GM12875 (cell line): Measurements from ENCODE around the gene DSCAML1.

ENCODE experiments used
- H3K4me3 ChIP-seq: one replicate; pipeline ENCODE4 v1.5.1; 2011; ENCODE audit warnings: low read depth, low read length, control low read depth
- TF ChIP-seq, protein P1 (sequence below): IDR thresholded peaks from 2 replicates; pipeline ENCODE4 v1.5.1; 2011; ENCODE audit warnings: low read depth, mild to moderate bottlenecking, control low read depth, inconsistent platforms, low read length, moderate library complexity, borderline replicate concordance; ENCODE audit not compliant: insufficient read depth

The DSCAML1 gene

GRCh38 chr11:117796872-117797529, at the start of gene DSCAML1:
Gene DSCAML1, minus strand, starts transcription at chr11:117797216. Its CDS starts 137 bp downstream, at chr11:117797079.
- TF ChIP-seq, protein P1, sequence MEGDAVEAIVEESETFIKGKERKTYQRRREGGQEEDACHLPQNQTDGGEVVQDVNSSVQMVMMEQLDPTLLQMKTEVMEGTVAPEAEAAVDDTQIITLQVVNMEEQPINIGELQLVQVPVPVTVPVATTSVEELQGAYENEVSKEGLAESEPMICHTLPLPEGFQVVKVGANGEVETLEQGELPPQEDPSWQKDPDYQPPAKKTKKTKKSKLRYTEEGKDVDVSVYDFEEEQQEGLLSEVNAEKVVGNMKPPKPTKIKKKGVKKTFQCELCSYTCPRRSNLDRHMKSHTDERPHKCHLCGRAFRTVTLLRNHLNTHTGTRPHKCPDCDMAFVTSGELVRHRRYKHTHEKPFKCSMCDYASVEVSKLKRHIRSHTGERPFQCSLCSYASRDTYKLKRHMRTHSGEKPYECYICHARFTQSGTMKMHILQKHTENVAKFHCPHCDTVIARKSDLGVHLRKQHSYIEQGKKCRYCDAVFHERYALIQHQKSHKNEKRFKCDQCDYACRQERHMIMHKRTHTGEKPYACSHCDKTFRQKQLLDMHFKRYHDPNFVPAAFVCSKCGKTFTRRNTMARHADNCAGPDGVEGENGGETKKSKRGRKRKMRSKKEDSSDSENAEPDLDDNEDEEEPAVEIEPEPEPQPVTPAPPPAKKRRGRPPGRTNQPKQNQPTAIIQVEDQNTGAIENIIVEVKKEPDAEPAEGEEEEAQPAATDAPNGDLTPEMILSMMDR: no peak
- H3K4me3 ChIP-seq: no peak within 1 kb of the TSS

DNA sequence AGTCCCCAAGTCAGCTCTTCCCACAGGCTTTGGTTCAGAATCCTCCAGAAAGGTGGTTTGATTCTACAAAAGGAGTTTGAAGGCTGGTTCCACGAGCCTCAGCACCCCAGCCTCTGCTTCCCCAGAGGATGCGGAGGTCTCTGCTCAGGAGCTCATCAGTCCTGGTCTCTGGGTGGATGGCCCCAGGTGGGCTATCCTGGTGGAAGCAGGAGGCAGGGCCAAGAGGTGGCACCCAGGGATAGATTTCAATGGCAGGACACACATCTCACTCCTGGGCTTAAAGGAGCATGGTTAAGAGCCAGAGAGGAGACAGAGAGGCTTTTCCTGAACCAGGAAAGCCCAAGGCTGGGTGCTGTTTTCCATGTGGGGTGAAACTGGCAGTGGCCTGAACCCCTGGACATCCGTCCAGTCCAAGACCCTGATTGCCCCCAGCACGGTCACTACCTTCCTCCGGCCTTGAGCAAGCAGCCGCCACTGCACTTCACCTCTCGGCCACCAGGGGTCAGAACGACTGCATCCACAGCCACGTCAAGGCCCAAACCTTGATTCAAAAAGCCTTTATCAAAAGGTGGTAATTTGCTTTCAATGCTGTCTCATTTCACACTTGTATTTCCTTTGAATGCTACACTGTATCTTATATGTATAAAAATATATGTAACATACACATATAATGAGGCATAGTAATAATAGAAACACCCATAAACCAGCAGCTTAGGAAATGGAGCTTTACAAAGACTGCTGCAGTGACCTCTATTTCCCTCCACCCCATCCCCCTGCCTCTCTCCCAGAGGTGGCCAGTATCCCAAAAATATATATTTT, 46.9 kb upstream of the DSCAML1 start:
- no peak overlapping the region for H3K4me3 ChIP-seq

DNA sequence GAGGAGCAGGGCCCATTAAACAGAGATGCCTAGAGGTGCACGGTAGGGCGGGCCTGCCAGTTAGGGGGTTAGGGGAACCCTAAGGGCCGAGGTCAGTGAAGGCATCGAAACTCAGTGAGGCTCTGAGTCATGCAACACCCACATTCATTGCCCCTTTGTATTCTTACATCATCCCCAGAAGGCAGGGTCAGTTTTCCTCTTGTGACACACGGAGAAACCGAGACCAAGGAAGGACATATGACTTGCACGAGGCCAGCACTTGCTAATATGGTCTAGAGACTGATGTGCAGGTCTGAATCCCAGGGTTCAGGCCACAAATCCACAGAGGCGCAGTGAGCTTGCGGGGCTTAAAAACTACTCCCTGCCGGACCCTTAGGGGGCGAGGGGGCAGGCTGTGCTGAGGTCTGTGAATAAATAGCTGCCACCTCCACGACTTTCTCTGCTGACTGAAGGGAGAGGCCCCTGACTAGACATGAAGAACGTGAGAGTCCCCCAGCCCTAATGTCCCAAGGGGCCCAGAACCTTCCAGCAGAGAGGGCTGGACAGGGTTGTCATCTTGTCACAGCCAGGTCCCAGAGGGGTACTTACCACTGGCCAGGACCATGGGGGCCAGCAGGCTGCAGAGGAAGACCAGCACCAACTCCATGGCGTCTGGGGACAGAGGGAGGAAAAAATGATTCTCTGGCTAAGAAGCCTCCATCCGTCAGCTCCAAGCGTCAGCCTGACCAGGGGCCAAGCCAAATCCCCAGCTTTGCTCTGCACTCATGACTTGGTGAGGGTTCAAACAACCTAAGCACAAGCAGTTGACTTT, 45.3 kb upstream of the DSCAML1 start:
- TF ChIP-seq, protein P1: no peak
- H3K4me3 ChIP-seq: no peak overlapping the region

More for the DNA sequence above, 46.9 kb upstream of the DSCAML1 start:
- TF ChIP-seq, protein P1: peak; percentile 94

DNA sequence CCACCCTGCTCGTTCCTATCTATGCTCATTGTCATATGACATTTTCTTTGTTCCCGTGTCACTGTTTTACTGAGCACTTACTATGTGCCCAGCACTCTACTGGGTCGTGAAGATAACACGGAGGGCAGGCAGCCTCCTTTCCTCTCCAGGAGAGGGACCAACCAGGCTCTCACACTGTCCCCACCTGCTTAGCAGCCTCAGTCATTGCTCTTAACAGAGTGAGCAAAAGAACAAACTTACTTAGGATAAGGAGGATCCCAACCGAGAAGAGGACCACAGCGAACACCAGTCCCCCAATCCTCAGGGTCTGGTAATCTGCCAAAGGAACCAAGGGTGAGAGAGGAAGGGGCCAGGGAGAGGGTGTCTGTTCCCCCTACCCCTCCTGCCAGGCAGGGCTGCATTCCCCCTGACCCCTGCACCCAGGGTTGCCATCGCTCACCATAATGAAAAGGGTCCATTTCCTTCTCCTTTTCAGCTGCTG, 44.6 kb upstream of the DSCAML1 start:
- TF ChIP-seq, protein P1: no peak
- no peak overlapping the region for H3K4me3 ChIP-seq

DNA sequence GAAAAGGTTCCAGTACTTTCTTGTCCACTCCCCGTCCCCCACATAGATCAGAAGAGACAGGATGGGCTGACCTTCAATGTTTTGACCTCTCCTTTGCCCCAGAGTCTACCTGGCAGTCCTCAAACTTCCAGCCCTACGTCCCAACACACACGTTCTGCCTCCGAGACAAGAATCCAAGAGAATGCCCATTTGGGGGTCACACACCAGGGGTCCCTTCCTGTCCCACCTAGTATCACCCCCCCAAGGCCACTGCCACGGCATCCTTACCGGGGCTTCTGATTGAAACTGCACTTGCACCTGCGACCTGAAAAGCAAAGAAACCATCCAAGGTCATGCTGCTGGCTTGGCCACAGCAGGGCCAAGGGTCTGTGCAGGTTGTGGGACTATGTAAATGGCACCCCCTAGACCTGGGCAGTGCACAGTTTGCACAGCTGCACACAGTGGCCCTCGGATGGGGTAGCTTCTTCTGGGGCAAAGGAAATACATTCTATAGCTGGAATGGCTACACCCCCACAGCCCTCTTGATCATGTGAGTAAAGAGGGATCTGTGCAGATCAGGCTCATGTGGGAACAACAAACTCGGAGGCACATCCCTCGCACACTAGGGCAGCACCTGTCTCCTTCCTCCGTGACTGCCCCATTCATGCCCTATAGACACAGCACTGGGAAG, 44.0 kb upstream of the DSCAML1 start:
- no peak overlapping the region for H3K4me3 ChIP-seq
- TF ChIP-seq, protein P1: no peak

- TF ChIP-seq, protein P1: no peak
- H3K4me3 ChIP-seq: no peak overlapping the region
These were observed 43.2 kb upstream of the DSCAML1 start for GRCh38 chr11:117839936-117840813.
